A673 (cell line): ENCODE results near the gene KCNK5. TPM values are rescaled to one million over a fixed set of nuclear protein-coding genes. Genes with fewer than 3 reads are reported as not detected.

Source experiments
- BruUV-seq: library from RNA; stranded (reverse); fragments of 400-500 nt; replicated peaks from 2 replicates; lab custom pipeline; 2021; lab: Mats Ljungman, UMichigan
- CTCF ChIA-PET: fragments of 300-600 bp; sonication (Branson Sonifier 250); formaldehyde crosslinking; loops from one replicate; lab custom pipeline; 2022; ENCODE audit warnings: antibody characterized with exemption; lab: Charles Lee
- POLR2A ChIA-PET: fragments of 300-600 bp; sonication (Branson Sonifier 250); formaldehyde crosslinking; loops from one replicate; lab custom pipeline; 2022; ENCODE audit warnings: antibody characterized with exemption; ENCODE audit not compliant: low non-redundant PET; lab: Charles Lee
- DNase-seq: peaks from one replicate; pipeline ENCODE4 v3.0.0-alpha.2; 2015; ENCODE audit warnings: low spot score
- H3K27ac ChIP-seq: fragments of 200-600 bp; sonication (generic); 2 replicates; pipeline ENCODE4 v1.5.1; 2016; ENCODE audit warnings: mixed run types, low read depth, mild to moderate bottlenecking, mixed read lengths, antibody characterized with exemption, low read length; ENCODE audit not compliant: poor library complexity, severe bottlenecking
- H3K27me3 ChIP-seq: fragments of 200-600 bp; sonication (generic); replicated peaks from 2 replicates; pipeline ENCODE4 v1.6.1; 2017; ENCODE audit warnings: mixed run types, low read depth, mild to moderate bottlenecking, mixed read lengths, antibody characterized with exemption, low read length; ENCODE audit not compliant: insufficient read depth, poor library complexity
- H3K36me3 ChIP-seq: fragments of 200-600 bp; sonication (generic); 2 replicates; pipeline ENCODE4 v1.6.1; 2016; ENCODE audit warnings: mixed run types, mild to moderate bottlenecking, mixed read lengths, antibody characterized with exemption, low read length; ENCODE audit not compliant: insufficient read depth, poor library complexity, severe bottlenecking
- H3K4me1 ChIP-seq: fragments of 200-600 bp; sonication (generic); 2 replicates; pipeline ENCODE4 v1.6.1; 2017; ENCODE audit warnings: mixed run types, mild to moderate bottlenecking, mixed read lengths, antibody characterized with exemption, low read length; ENCODE audit not compliant: insufficient read depth, poor library complexity, severe bottlenecking
- H3K4me3 ChIP-seq: fragments of 200-600 bp; sonication (generic); 2 replicates; pipeline ENCODE4 v1.5.1; 2016; ENCODE audit warnings: low read depth, mixed run types, mild to moderate bottlenecking, mixed read lengths, low read length; ENCODE audit not compliant: poor library complexity, severe bottlenecking
- H3K9me3 ChIP-seq: fragments of 200-600 bp; sonication (generic); 2 replicates; pipeline ENCODE4 v1.6.1; 2016; ENCODE audit warnings: mixed run types, low read depth, mild to moderate bottlenecking, mixed read lengths, antibody characterized with exemption, low read length; ENCODE audit not compliant: poor library complexity, severe bottlenecking
- CTCF ChIP-seq: fragments of 300-800, 200-600 bp; sonication (generic); conservative IDR thresholded peaks from 2 replicates; pipeline ENCODE4 v1.5.1; 2017; ENCODE audit warnings: low read depth, mild to moderate bottlenecking, antibody characterized with exemption, low read length, moderate library complexity, mixed read lengths
- EZH2 ChIP-seq: fragments of 200-600 bp; sonication (generic); IDR thresholded peaks from 2 replicates; pipeline ENCODE4 v1.6.1; 2017; ENCODE audit warnings: borderline replicate concordance, low read depth, mild to moderate bottlenecking, mixed read lengths, antibody characterized with exemption, low read length; ENCODE audit not compliant: poor library complexity, severe bottlenecking
- intact Hi-C: fragments of 100-400 bp; cut with micrococcal nuclease; formaldehyde crosslinking; loops from one replicate; pipeline ENCODE4 v1.10.0; 2022; ENCODE audit not compliant: unreplicated experiment
- total RNA-seq: library from RNA; stranded (reverse); gene quantifications from 2 replicates; pipeline ENCODE4 v1.2.3, GENCODE V29; 2021

The KCNK5 gene
- total RNA-seq, 1 experiment from 2014 or later, result not detected

GRCh38 chr6:39240155-39240757 lies 11.0 kb upstream of the KCNK5 start:
- intact Hi-C loops, result no loop called here
- POLR2A ChIA-PET, result no interaction called here
- Histone ChIP-seq H3K9me3 (no peaks in the 10 kb centered on the region), H3K4me3 (no peak overlapping the region), H3K27me3 (no peaks in the 10 kb centered on the region), H3K27ac (no peak overlapping the region), H3K36me3 (no peaks in the 10 kb centered on the region), H3K4me1 (no peaks in the 10 kb centered on the region)
- CTCF ChIA-PET, result no interaction called here
- no TSS peak for BruUV-seq
- no peak for DNase-seq
- no peak for TF ChIP-seq CTCF
- no peak for TF ChIP-seq EZH2

- no peak for DNase-seq
- Histone ChIP-seq H3K4me1 (no peaks in the 10 kb centered on the region), H3K4me3 (no peak overlapping the region), H3K27ac (no peak overlapping the region), H3K9me3 (no peaks in the 10 kb centered on the region), H3K27me3 (no peaks in the 10 kb centered on the region), H3K36me3 (no peaks in the 10 kb centered on the region)
- intact Hi-C loops, result no loop called here
- no TSS peak for BruUV-seq
- ChIA-PET CTCF (no interaction called here), POLR2A (no interaction called here)
- TF ChIP-seq EZH2, result no peak
- no peak for TF ChIP-seq CTCF
These were observed 10.4 kb upstream of the KCNK5 start for GRCh38 chr6:39239527-39240154.

GRCh38 chr6:39236742-39237141 lies 7.5 kb upstream of the KCNK5 start:
- Histone ChIP-seq H3K36me3 (no peaks in the 10 kb centered on the region), H3K9me3 (no peaks in the 10 kb centered on the region), H3K27ac (no peak overlapping the region), H3K4me1 (no peaks in the 10 kb centered on the region), H3K4me3 (no peak overlapping the region), H3K27me3 (no peaks in the 10 kb centered on the region)
- ChIA-PET POLR2A (no interaction called here), CTCF (no interaction called here)
- intact Hi-C loops, result no loop called here
- no peak for DNase-seq
- TF ChIP-seq EZH2 (no peak), CTCF (no peak)
- BruUV-seq, result no TSS peak
